Measurements from ENCODE around the gene TMEM54.

Gene TMEM54

GRCh38 chr1:32893198-32894018 lies 7.8 kb downstream of the TMEM54 start:
- no peak for DNase-seq

- DNase-seq, result no peak
Measured at GRCh38 chr1:32892368-32893197, 8.6 kb downstream of the TMEM54 start.

GRCh38 chr1:32891630-32892029 lies 9.6 kb downstream of the TMEM54 start:
- no peak for DNase-seq

DNA sequence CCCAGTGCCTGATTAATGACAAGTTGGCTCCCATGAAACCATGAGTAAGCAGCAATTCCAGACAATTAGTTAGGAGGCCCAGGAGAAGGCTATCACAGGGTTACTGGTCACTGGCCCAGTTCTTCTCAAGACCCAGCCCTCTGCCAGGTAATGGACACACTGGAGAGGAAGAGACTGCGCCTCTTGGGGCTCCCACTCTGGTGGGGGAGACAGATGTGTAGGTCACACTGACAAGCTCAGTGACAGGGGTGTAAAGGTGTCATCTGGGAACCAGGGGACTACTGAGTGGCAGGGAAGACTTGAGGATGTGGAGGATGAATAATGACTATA lies 10.0 kb downstream of the TMEM54 start:
- no peak for DNase-seq

- no peak for DNase-seq
Measured at GRCh38 chr1:32890516-32891240, 10.5 kb downstream of the TMEM54 start.

GRCh38 chr1:32889731-32890278 lies 11.4 kb downstream of the TMEM54 start:
- no peak for DNase-seq

GRCh38 chr1:32888677-32889420 lies 12.3 kb downstream of the TMEM54 start:
- DNase-seq, result no peak

DNA sequence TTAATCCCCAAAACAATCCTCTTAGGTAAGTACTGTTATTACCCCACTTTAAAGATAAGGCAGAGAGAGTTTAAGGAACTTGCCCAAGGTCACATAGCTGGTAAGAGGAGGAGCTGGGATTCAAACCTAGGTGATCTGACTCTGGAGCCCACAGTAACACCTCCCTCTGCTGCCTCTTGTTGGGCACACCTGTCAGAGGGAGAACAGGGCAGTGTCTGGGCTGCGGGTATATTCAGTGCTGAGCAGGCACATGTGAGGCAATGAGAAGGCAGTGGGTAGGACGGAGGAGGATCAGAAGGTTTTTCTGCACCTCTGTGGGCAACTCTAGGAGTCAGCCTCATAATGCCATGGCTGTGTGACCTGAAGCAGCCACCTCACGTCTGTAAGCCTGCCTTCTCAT lies 13.1 kb downstream of the TMEM54 start:
- DNase-seq, result no peak

GRCh38 chr1:32887623-32888022 lies 13.6 kb downstream of the TMEM54 start:
- DNase-seq, result no peak

DNA sequence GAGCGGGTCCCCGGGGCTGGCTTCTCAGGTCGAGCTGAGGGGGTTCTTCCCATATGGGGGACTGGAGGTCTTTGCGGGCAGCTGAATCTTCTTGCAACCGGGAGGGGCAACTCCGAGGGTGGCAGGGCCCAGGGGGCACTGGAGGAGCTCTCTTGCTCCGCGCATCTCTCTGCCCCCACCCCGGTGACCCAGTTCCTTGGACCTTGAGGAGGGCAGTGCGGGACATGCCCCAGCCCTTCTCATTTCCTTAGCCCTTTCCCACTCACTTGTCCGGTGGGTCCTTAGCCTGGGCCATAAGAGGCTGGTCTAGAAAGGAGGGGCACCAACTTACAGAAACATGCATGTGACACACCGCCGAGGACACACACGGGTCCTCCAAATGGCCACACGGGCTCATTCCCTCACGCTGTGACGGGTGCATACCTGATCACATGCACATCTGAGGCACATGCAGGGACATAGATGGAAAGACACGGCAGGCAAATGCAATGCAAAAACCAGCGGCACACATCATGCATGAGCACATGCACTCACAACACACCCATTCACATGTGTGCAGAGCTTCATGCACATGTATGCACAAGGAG lies 14.3 kb downstream of the TMEM54 start:
- DNase-seq, result no peak

DNA sequence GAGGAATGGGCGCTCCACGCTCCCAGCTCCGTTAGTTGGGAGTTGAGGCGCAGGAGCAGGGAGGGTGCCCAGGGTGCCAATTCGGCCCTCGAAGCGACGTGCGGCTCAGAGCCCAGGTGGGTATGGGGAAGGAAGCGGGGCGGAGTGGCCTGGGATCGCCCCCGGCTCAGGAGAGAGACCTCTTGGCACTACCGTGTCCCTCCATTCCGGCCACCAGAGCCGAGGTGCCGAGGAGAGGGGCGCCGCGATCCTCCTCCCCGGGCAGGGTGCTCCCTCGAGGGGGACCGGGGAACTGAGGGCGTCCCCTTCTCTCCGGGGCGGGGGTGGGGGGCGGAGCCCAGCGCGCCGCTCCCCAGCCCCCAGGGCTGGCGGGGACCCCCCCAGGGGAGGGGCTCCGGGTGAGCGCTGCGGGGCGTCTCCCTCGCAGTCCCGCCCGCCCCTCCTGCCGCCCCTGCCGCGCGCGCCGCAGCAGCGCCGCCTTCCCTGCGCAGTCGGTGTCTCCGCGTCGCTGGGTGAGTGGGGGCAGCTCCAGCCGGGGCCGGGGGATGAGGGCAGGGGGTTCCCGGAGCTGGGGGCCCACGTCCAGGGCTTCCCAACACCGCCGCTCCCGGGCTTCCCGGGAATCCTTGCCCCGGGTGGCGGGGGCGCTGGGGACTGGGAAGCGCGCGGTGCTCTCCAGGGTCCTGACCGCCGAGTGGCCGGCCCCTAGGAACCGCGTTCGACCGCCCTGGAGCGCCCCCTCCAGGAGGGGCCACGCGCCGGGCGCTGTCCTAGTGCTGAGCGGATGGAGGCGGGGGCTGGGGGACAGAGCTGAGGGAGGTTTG lies 15.0 kb downstream of the TMEM54 start, which contains the start of gene HPCA:
Gene HPCA (plus strand): TSS at position 488 of the 824 bp plus-strand sequence. CDS start 2,408 bp downstream, outside the sequence.
- DNase-seq, result no peak

DNA sequence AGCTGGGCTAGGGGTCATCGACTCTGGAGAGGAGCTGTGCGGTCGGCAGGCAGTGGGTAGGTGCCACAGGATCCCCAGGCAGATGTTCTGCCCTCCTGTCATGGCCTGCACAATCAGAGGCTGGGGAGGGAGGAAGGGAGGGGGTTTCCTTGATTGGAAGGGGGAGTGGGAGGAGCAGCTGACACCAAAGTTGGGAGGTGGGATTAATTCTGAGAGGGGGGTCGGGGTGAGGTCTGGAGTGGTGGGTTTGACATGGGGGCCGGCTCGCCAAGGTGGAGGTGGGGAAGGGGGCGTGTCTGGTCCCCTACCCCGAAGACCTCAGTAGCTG lies 15.5 kb downstream of the TMEM54 start:
- no peak for DNase-seq

DNA sequence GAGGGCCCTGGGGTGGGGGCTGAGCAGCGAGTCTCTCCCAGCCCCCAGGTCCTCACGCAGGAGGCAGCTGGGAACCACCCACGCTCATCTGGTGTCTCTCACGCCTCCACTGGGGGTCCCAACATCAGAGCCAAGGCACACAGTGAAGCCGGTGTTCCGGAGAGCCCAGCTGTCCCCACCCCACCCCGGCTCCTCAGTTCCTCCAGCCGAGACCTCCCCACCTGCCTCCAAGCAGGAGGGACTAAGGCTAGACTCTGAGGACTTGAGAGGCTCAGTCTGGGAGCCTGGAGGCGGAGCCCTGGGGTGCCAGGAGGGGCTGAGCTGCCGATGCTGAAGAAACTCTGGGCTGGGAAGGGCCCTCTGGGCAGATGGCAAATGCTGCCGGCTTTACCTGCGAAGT lies 16.5 kb downstream of the TMEM54 start:
- no peak for DNase-seq

GRCh38 chr1:32884032-32884372 lies 17.2 kb downstream of the TMEM54 start:
- DNase-seq, result no peak

- no peak for DNase-seq
Measured at GRCh38 chr1:32883338-32884031, 17.7 kb downstream of the TMEM54 start.

GRCh38 chr1:32881871-32882850 lies 19.0 kb downstream of the TMEM54 start:
- peak; percentile 66 for DNase-seq

GRCh38 chr1:32881291-32881690 lies 19.9 kb downstream of the TMEM54 start:
- DNase-seq, result no peak

DNA sequence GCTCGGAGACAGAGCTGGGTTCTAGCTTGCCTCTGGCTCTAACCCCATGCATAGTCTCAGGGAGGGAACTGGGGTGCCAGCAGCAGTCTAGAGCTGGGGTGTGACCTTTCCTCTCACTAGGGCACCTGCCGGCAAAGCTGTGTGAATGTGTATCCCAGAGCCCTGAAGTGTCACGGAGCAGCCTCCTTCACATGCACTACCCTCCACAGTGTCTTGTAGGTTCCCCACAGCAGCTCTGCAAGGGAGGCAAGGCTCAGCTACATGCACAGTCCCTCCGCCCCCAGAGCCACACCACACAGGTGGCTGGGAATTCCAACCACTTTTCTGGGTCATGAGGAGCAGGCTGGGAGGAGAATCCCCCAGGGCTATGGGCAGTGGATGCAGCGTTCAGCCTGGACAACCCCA lies 22.6 kb downstream of the TMEM54 start:
- DNase-seq, result no peak

- no peak for DNase-seq
Measured at GRCh38 chr1:32878183-32878582, 23.0 kb downstream of the TMEM54 start.
